H9 (cell line): Measurements from ENCODE around the gene GSK3A. TPM values are rescaled to one million over a fixed set of nuclear protein-coding genes. Genes with fewer than 3 reads are reported as not detected.

ENCODE experiments used
- DNase-seq: peaks from one replicate; pipeline ENCODE4 v3.0.0-alpha.2; 2017
- H2AFZ ChIP-seq: one replicate; pipeline ENCODE4 v1.6.1; 2013; ENCODE audit warnings: mild to moderate bottlenecking, low read length, control low read depth, moderate library complexity
- H2AK5ac ChIP-seq: 2 replicates; pipeline ENCODE4 v1.6.1; 2013; ENCODE audit warnings: low read length, control low read depth, mixed read lengths; ENCODE audit not compliant: insufficient read length
- H2BK120ac ChIP-seq: one replicate; pipeline ENCODE4 v1.6.1; 2013; ENCODE audit warnings: low read depth, mild to moderate bottlenecking, low read length, control low read depth, inconsistent platforms; ENCODE audit not compliant: poor library complexity, severe bottlenecking
- H2BK12ac ChIP-seq: 2 replicates; pipeline ENCODE4 v1.6.1; 2013; ENCODE audit warnings: low read length, control low read depth, mixed read lengths, low read depth; ENCODE audit not compliant: insufficient read length
- H2BK15ac ChIP-seq: 2 replicates; pipeline ENCODE4 v1.6.1; 2013; ENCODE audit warnings: low read depth, low read length, control low read depth
- H2BK20ac ChIP-seq: one replicate; pipeline ENCODE4 v1.6.1; 2013; ENCODE audit warnings: low read depth, mild to moderate bottlenecking, low read length, control low read depth, inconsistent platforms; ENCODE audit not compliant: poor library complexity, severe bottlenecking
- H2BK5ac ChIP-seq: 2 replicates; pipeline ENCODE4 v1.6.1; 2013; ENCODE audit warnings: low read length, control low read depth, mixed read lengths; ENCODE audit not compliant: insufficient read length
- H3K14ac ChIP-seq: 2 replicates; pipeline ENCODE4 v1.6.1; 2013; ENCODE audit warnings: low read length, control low read depth; ENCODE audit not compliant: insufficient read depth
- H3K18ac ChIP-seq: 2 replicates; pipeline ENCODE4 v1.6.1; 2013; ENCODE audit warnings: low read depth, mild to moderate bottlenecking, mixed read lengths, low read length, control low read depth; ENCODE audit not compliant: insufficient read length
- H3K23ac ChIP-seq: 2 replicates; pipeline ENCODE4 v1.6.1; 2013; ENCODE audit warnings: low read length, control low read depth, mixed read lengths, low read depth; ENCODE audit not compliant: insufficient read length
- H3K23me2 ChIP-seq: 2 replicates; pipeline ENCODE4 v1.6.1; 2013; ENCODE audit warnings: low read depth, mild to moderate bottlenecking, mixed read lengths, low read length, control low read depth; ENCODE audit not compliant: insufficient read length, poor library complexity, severe bottlenecking
- H3K27ac ChIP-seq: 2 replicates; pipeline ENCODE4 v1.5.1; 2013; ENCODE audit warnings: low read length, control low read depth, mixed read lengths, low read depth; ENCODE audit not compliant: insufficient read length
- H3K27me3 ChIP-seq: 2 replicates; pipeline ENCODE4 v1.6.1; 2013; ENCODE audit warnings: low read length, control low read depth, inconsistent platforms; ENCODE audit not compliant: insufficient read depth
- H3K4ac ChIP-seq: 2 replicates; pipeline ENCODE4 v1.6.1; 2013; ENCODE audit warnings: low read depth, mild to moderate bottlenecking, control low read depth, inconsistent platforms, low read length, moderate library complexity
- H3K4me1 ChIP-seq: 2 replicates; pipeline ENCODE4 v1.6.1; 2013; ENCODE audit warnings: low read length, control low read depth, inconsistent platforms; ENCODE audit not compliant: insufficient read depth
- H3K4me2 ChIP-seq: 2 replicates; pipeline ENCODE4 v1.6.1; 2013; ENCODE audit warnings: low read length, control low read depth, mixed read lengths; ENCODE audit not compliant: insufficient read length, insufficient read depth
- H3K56ac ChIP-seq: 2 replicates; pipeline ENCODE4 v1.6.1; 2013; ENCODE audit warnings: low read depth, mild to moderate bottlenecking, mixed read lengths, low read length, control low read depth; ENCODE audit not compliant: insufficient read length
- H3K79me1 ChIP-seq: 2 replicates; pipeline ENCODE4 v1.6.1; 2013; ENCODE audit warnings: low read depth, mild to moderate bottlenecking, moderate library complexity, low read length, control low read depth, inconsistent platforms; ENCODE audit not compliant: insufficient read depth, poor library complexity, severe bottlenecking
- H3K79me2 ChIP-seq: 2 replicates; pipeline ENCODE4 v1.6.1; 2013; ENCODE audit warnings: low read length, control low read depth, inconsistent platforms; ENCODE audit not compliant: insufficient read depth
- H3K9ac ChIP-seq: 2 replicates; pipeline ENCODE4 v1.6.1; 2013; ENCODE audit warnings: low read length, control low read depth, mixed read lengths; ENCODE audit not compliant: insufficient read length; ENCODE audit errors: extremely low read depth
- H3K9me3 ChIP-seq: one replicate; pipeline ENCODE4 v1.6.1; 2013; ENCODE audit warnings: low read depth, low read length, inconsistent platforms; ENCODE audit not compliant: control insufficient read depth
- H3T11ph ChIP-seq: one replicate; pipeline ENCODE4 v1.6.1; 2013; ENCODE audit warnings: mild to moderate bottlenecking, low read length, control low read depth, inconsistent platforms
- H4K20me1 ChIP-seq: one replicate; pipeline ENCODE4 v1.6.1; 2013; ENCODE audit not compliant: control insufficient read depth, insufficient read length, insufficient read depth
- H4K5ac ChIP-seq: 2 replicates; pipeline ENCODE4 v1.6.1; 2013; ENCODE audit warnings: low read depth, mild to moderate bottlenecking, mixed read lengths, low read length, control low read depth; ENCODE audit not compliant: insufficient read length
- H4K8ac ChIP-seq: replicated peaks from 2 replicates; pipeline ENCODE4 v1.6.1; 2013; ENCODE audit warnings: low read length, control low read depth, mixed read lengths, low read depth; ENCODE audit not compliant: insufficient read length
- H4K91ac ChIP-seq: 2 replicates; pipeline ENCODE4 v1.6.1; 2013; ENCODE audit warnings: low read depth, mild to moderate bottlenecking, moderate library complexity, mixed read lengths, low read length, control low read depth; ENCODE audit not compliant: insufficient read length
- H3K27ac Mint-ChIP-seq, 3 experiments: 2 replicates in 2 of 3; 3 replicates in 1 of 3; pipeline ENCODE4 v1.8.0; 2020 to 2021; ENCODE audit warnings: mixed read lengths in 3 of 3, mild to moderate bottlenecking in 1 of 3, moderate library complexity in 1 of 3
- H3K27me3 Mint-ChIP-seq: 2 replicates; pipeline ENCODE4 v1.8.0; 2021; ENCODE audit warnings: low read depth, mild to moderate bottlenecking, moderate library complexity, mixed read lengths
- H3K36me3 Mint-ChIP-seq, 3 experiments: 2 replicates in 2 of 3; 3 replicates in 1 of 3; pipeline ENCODE4 v1.8.0; 2020 to 2021; ENCODE audit warnings: low read depth in 3 of 3, mixed read lengths in 3 of 3; ENCODE audit not compliant: insufficient read depth in 1 of 3
- H3K4me1 Mint-ChIP-seq, 2 experiments: 2 replicates each; pipeline ENCODE4 v1.8.0; 2020; ENCODE audit warnings: mixed read lengths in 2 of 2
- H3K4me3 Mint-ChIP-seq, 2 experiments: 2 replicates in 1 of 2; 3 replicates in 1 of 2; pipeline ENCODE4 v1.8.0; 2020 to 2021; ENCODE audit warnings: mild to moderate bottlenecking in 2 of 2, mixed read lengths in 2 of 2, moderate library complexity in 1 of 2
- H3K9me3 Mint-ChIP-seq, 2 experiments: 2 replicates in 1 of 2; 3 replicates in 1 of 2; pipeline ENCODE4 v1.8.0; 2020; ENCODE audit warnings: mild to moderate bottlenecking in 2 of 2, mixed read lengths in 2 of 2, moderate library complexity in 1 of 2
- WGBS: extraction: QIAGEN DNeasy Blood & Tissue Kit; methylation state at CpG from one replicate; pipeline ENCODE4 v1.1.7; 2013; ENCODE audit warnings: missing lambda C conversion rate, low lambda C conversion rate, mixed read lengths; ENCODE audit not compliant: insufficient read length; ENCODE audit errors: extremely low coverage; 5-methylcytosine and 5-hydroxymethylcytosine counted together
- total RNA-seq: library from RNA; stranded (reverse); gene quantifications from 2 replicates; pipeline ENCODE4 v1.2.1, GENCODE V29; 2021
- TF ChIP-seq, protein P1 (sequence below): fragments of 200-600 bp; sonication (generic); conservative IDR thresholded peaks from 3 replicates; pipeline ENCODE4 v1.8.0; 2021; ENCODE audit warnings: antibody characterized with exemption, mild to moderate bottlenecking

GSK3A gene
- total RNA-seq, 1 experiment from 2014 or later, result 52.4 TPM

GRCh38 chr19:42233678-42234292 is 8.6 kb downstream of the GSK3A start:
- Histone ChIP-seq H2AFZ (no peak overlapping the region), H3K4me2 (no peak overlapping the region), H2BK5ac (no peak overlapping the region), H3K4ac (no peak overlapping the region), H3K4me1 (no peaks in the 10 kb centered on the region), H3K23ac (no peak overlapping the region), H3T11ph (no peak overlapping the region), H4K91ac (no peak overlapping the region), H3K56ac (no peak overlapping the region), H2AK5ac (no peak overlapping the region), H4K20me1 (no peaks in the 10 kb centered on the region), H3K79me2 (no peaks in the 10 kb centered on the region), H3K27me3 (no peaks in the 10 kb centered on the region), H3K23me2 (no peaks in the 10 kb centered on the region), H4K5ac (no peak overlapping the region), H3K9me3 (no peaks in the 10 kb centered on the region), H4K8ac (no peak overlapping the region), H3K14ac (no peak overlapping the region), H3K9ac (no peak overlapping the region), H2BK15ac (no peak overlapping the region), H3K27ac (no peak overlapping the region), H2BK20ac (no peak overlapping the region), H2BK120ac (no peak overlapping the region), H2BK12ac (no peak overlapping the region), H3K18ac (no peak overlapping the region), H3K79me1 (no peaks in the 10 kb centered on the region)
- Mint-ChIP-seq H3K27ac (no peak overlapping the region), H3K36me3 (peaks cover 44 to 78% (median 76%) of the 10 kb centered on the region in 3 experiments), H3K27me3 (no peaks in the 10 kb centered on the region; the same call in 1 of the 2 replicates), H3K4me3 (no peak overlapping the region), H3K4me1 (peaks cover 0 to 6% of the 10 kb centered on the region in 2 experiments; a peak in 1 of 4 replicates), H3K9me3 (no peaks in the 10 kb centered on the region)
- DNase-seq, result no peak
- WGBS, result no CpG with 5 or more reads among the region's 6 CpGs
- TF ChIP-seq, protein P1, sequence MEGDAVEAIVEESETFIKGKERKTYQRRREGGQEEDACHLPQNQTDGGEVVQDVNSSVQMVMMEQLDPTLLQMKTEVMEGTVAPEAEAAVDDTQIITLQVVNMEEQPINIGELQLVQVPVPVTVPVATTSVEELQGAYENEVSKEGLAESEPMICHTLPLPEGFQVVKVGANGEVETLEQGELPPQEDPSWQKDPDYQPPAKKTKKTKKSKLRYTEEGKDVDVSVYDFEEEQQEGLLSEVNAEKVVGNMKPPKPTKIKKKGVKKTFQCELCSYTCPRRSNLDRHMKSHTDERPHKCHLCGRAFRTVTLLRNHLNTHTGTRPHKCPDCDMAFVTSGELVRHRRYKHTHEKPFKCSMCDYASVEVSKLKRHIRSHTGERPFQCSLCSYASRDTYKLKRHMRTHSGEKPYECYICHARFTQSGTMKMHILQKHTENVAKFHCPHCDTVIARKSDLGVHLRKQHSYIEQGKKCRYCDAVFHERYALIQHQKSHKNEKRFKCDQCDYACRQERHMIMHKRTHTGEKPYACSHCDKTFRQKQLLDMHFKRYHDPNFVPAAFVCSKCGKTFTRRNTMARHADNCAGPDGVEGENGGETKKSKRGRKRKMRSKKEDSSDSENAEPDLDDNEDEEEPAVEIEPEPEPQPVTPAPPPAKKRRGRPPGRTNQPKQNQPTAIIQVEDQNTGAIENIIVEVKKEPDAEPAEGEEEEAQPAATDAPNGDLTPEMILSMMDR, result no peak
